PC-3 (cell line): ENCODE measurements around the gene OR2AG1.

ENCODE experiments used
- CTCF ChIP-seq: fragments of 300-600 bp; sonication (generic); conservative IDR thresholded peaks from 2 replicates; pipeline ENCODE4 v1.5.1; 2017; ENCODE audit warnings: antibody characterized with exemption, low read depth, mild to moderate bottlenecking, low read length
- EZH2 ChIP-seq: fragments of 300-600 bp; sonication (generic); IDR thresholded peaks from one replicate; pipeline ENCODE4 v1.6.1; 2017; ENCODE audit warnings: antibody characterized with exemption, mild to moderate bottlenecking, low read length; ENCODE audit not compliant: unreplicated experiment
- EZH2phosphoT487 ChIP-seq: fragments of 300-600 bp; sonication (generic); IDR thresholded peaks from 2 replicates; pipeline ENCODE4 v1.6.1; 2018; ENCODE audit warnings: mild to moderate bottlenecking, antibody characterized with exemption, low read length, borderline replicate concordance

- TF ChIP-seq EZH2 (no peak), CTCF (no peak), EZH2phosphoT487 (no peak)
Measured at GRCh38 chr11:6746626-6747025, 36.2 kb upstream of the OR2AG1 start.
